Neural cell (in vitro differentiated cells): ENCODE measurements around the gene LMCD1.

ENCODE experiments used
- EP300 ChIP-seq: fragments of 450-650 bp; conservative IDR thresholded peaks from 2 replicates; pipeline ENCODE4 v1.6.1; 2014; ENCODE audit warnings: antibody characterized with exemption, mild to moderate bottlenecking, moderate library complexity; ENCODE audit not compliant: poor library complexity, severe bottlenecking
- EZH2 ChIP-seq: fragments of 200-600, 300-800 bp; shearing (Covaris generic), sonication (generic); IDR thresholded peaks from 2 replicates; pipeline ENCODE4 v1.6.1; 2014; ENCODE audit warnings: antibody characterized with exemption, low read length, borderline replicate concordance, mild to moderate bottlenecking; ENCODE audit not compliant: insufficient read depth, poor library complexity, severe bottlenecking
- POLR2AphosphoS5 ChIP-seq: IDR thresholded peaks from 2 replicates; pipeline ENCODE4 v1.6.1; 2012
- RAD21 ChIP-seq: fragments of 450-650 bp; conservative IDR thresholded peaks from 2 replicates; pipeline ENCODE4 v1.6.1; 2014; ENCODE audit warnings: antibody characterized with exemption, mild to moderate bottlenecking, moderate library complexity
- TAF1 ChIP-seq: IDR thresholded peaks from 2 replicates; pipeline ENCODE4 v1.6.1; 2012; ENCODE audit warnings: low read depth
- TF ChIP-seq, protein P1 (sequence below): fragments of 450-650 bp; IDR thresholded peaks from 2 replicates; pipeline ENCODE4 v1.5.1; 2014; ENCODE audit warnings: antibody characterized with exemption, mild to moderate bottlenecking, moderate library complexity; ENCODE audit not compliant: poor library complexity, severe bottlenecking
- TF ChIP-seq, protein P2 (sequence below): IDR thresholded peaks from 2 replicates; pipeline ENCODE4 v1.6.1; 2012; ENCODE audit warnings: borderline replicate concordance

DNA sequence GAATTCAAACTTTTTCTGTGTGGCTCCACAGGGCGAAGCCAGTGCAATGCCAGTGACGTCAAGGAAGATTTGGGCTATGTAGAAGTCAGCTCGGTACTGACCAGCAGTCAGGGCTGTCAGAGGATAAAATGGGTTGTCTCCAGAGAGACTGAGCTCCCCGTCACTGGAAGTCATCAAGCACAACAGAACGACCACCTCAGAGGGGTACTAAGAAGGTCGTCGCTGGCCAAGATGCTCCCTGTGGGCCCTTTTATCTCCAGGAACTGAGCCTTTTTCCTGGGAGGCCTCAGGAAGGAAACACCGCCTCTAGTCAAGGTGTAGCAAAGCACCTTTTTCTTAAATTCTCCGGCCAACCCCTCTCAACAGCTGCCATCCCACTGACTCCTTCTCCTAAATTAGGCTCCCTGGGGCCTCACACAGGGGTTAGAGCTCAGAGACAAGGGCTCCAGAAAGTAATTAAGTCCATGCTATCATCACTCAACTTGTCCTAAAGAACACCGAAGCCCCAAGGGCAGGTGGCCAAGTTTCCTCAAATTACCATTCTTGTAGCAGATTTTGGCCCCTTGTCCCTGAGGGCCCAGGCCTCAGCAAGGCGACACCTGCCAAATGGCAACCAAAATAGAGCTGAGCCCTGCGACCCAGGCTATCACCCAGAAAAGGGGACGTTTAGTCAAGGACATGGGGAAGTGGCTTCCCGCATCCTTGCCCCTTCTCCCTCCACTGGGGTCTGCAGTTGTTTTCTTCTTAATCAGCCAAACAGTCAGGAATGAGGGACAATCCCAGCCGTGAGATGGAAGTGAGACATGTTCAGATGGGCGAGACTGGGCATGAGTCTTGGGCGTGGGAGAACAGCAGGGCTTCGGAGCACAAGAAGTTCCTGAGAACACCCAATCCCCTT, 94.9 kb downstream of the LMCD1 start:
- TF ChIP-seq, protein P1, sequence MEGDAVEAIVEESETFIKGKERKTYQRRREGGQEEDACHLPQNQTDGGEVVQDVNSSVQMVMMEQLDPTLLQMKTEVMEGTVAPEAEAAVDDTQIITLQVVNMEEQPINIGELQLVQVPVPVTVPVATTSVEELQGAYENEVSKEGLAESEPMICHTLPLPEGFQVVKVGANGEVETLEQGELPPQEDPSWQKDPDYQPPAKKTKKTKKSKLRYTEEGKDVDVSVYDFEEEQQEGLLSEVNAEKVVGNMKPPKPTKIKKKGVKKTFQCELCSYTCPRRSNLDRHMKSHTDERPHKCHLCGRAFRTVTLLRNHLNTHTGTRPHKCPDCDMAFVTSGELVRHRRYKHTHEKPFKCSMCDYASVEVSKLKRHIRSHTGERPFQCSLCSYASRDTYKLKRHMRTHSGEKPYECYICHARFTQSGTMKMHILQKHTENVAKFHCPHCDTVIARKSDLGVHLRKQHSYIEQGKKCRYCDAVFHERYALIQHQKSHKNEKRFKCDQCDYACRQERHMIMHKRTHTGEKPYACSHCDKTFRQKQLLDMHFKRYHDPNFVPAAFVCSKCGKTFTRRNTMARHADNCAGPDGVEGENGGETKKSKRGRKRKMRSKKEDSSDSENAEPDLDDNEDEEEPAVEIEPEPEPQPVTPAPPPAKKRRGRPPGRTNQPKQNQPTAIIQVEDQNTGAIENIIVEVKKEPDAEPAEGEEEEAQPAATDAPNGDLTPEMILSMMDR, result no peak
- TF ChIP-seq POLR2AphosphoS5 (no peak), EZH2 (no peak), EP300 (no peak), TAF1 (no peak), RAD21 (no peak)
- TF ChIP-seq, protein P2, sequence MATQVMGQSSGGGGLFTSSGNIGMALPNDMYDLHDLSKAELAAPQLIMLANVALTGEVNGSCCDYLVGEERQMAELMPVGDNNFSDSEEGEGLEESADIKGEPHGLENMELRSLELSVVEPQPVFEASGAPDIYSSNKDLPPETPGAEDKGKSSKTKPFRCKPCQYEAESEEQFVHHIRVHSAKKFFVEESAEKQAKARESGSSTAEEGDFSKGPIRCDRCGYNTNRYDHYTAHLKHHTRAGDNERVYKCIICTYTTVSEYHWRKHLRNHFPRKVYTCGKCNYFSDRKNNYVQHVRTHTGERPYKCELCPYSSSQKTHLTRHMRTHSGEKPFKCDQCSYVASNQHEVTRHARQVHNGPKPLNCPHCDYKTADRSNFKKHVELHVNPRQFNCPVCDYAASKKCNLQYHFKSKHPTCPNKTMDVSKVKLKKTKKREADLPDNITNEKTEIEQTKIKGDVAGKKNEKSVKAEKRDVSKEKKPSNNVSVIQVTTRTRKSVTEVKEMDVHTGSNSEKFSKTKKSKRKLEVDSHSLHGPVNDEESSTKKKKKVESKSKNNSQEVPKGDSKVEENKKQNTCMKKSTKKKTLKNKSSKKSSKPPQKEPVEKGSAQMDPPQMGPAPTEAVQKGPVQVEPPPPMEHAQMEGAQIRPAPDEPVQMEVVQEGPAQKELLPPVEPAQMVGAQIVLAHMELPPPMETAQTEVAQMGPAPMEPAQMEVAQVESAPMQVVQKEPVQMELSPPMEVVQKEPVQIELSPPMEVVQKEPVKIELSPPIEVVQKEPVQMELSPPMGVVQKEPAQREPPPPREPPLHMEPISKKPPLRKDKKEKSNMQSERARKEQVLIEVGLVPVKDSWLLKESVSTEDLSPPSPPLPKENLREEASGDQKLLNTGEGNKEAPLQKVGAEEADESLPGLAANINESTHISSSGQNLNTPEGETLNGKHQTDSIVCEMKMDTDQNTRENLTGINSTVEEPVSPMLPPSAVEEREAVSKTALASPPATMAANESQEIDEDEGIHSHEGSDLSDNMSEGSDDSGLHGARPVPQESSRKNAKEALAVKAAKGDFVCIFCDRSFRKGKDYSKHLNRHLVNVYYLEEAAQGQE, result no peak
